ENCODE measurements around the gene AGFG1. TPM values are rescaled to one million over a fixed set of nuclear protein-coding genes. Genes with fewer than 3 reads are reported as not detected.

The AGFG1 gene
- total and polyA plus RNA-seq, 2 experiments from 2014 or later: 34.0 to 39.0 TPM

DNA sequence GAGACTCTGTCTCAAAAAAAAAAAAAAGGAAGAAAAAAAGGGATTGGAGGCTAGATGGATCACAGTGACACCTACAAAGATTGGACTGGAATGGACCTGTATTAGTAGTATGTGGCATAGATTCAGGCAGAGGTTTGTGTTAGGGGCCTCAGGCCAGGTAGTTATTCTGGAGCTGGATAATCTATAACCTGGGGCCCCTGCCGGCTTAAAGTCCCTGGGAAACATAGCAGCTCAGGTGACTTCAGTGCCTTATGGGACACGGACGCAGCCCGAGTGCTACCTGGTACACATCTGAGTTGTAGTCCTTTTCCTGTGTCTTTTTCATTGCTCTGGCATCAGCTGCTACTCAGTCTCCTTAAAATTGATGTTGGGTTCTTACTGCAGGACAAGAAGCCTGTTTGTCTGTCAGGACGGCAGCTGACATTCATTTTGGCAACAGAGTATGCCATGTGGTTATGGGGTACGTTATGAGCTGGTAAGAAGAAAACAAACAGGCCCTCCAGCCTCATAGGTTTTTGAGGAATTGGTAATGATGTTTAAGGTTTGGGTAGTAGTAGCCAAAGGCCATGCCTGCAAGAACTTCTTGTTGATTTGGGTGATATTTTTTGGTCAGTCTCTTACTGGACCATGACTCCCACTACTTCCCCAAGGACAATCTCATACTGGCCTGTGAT, 27.8 kb downstream of the AGFG1 start:
- H3K36me3 ChIP-seq: no peaks in the 10 kb centered on the region
- H3K27ac ChIP-seq: no peak overlapping the region
- TF ChIP-seq, protein P1, sequence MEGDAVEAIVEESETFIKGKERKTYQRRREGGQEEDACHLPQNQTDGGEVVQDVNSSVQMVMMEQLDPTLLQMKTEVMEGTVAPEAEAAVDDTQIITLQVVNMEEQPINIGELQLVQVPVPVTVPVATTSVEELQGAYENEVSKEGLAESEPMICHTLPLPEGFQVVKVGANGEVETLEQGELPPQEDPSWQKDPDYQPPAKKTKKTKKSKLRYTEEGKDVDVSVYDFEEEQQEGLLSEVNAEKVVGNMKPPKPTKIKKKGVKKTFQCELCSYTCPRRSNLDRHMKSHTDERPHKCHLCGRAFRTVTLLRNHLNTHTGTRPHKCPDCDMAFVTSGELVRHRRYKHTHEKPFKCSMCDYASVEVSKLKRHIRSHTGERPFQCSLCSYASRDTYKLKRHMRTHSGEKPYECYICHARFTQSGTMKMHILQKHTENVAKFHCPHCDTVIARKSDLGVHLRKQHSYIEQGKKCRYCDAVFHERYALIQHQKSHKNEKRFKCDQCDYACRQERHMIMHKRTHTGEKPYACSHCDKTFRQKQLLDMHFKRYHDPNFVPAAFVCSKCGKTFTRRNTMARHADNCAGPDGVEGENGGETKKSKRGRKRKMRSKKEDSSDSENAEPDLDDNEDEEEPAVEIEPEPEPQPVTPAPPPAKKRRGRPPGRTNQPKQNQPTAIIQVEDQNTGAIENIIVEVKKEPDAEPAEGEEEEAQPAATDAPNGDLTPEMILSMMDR (IDR thresholded peaks at IDR 0.05; ENCODE audit: low read depth, low read length): no peak
- H3K27me3 ChIP-seq: no peaks in the 10 kb centered on the region
- H3K4me3 ChIP-seq: no peak overlapping the region
- no peaks in the 10 kb centered on the region for H3K9me3 ChIP-seq (ENCODE audit: low read depth)
- peaks cover 11% of the 10 kb centered on the region for H3K4me1 ChIP-seq (ENCODE audit: low read depth)
- DNase-seq (ENCODE audit: low read depth in 1 of 2, low spot score in 1 of 2): no peak

- Histone ChIP-seq H3K27ac (no peak overlapping the region), H3K9me3 (ENCODE audit: low read depth) (no peaks in the 10 kb centered on the region), H3K4me3 (no peak overlapping the region), H3K27me3 (no peaks in the 10 kb centered on the region), H3K36me3 (no peaks in the 10 kb centered on the region), H3K4me1 (ENCODE audit: low read depth) (peaks cover 11% of the 10 kb centered on the region)
- TF ChIP-seq, protein P1 (IDR thresholded peaks at IDR 0.05; ENCODE audit: low read depth, low read length): no peak
- no peak for DNase-seq (ENCODE audit: low read depth in 1 of 2, low spot score in 1 of 2)
These were observed 28.3 kb downstream of the AGFG1 start for GRCh38 chr2:227500301-227500630.

- no peaks in the 10 kb centered on the region for H3K9me3 ChIP-seq (ENCODE audit: low read depth)
- no peak overlapping the region for H3K4me3 ChIP-seq
- TF ChIP-seq, protein P1 (IDR thresholded peaks at IDR 0.05; ENCODE audit: low read depth, low read length): no peak
- no peaks in the 10 kb centered on the region for H3K36me3 ChIP-seq
- H3K27me3 ChIP-seq: no peaks in the 10 kb centered on the region
- peak overlapping the region; percentile 23 for H3K27ac ChIP-seq
- peak in 1 of 2 donors; percentile 53 for DNase-seq (ENCODE audit: low read depth in 1 of 2, low spot score in 1 of 2)
- H3K4me1 ChIP-seq (ENCODE audit: low read depth): peaks cover 12% of the 10 kb centered on the region
These were observed 31.8 kb downstream of the AGFG1 start for GRCh38 chr2:227503433-227504406.

- Histone ChIP-seq H3K9me3 (ENCODE audit: low read depth) (no peaks in the 10 kb centered on the region), H3K27me3 (no peaks in the 10 kb centered on the region), H3K27ac (no peak overlapping the region)
These were observed 32.7 kb downstream of the AGFG1 start for GRCh38 chr2:227504700-227505099.

GRCh38 chr2:227506456-227506855, 34.5 kb downstream of the AGFG1 start:
- Histone ChIP-seq H3K27ac (peak overlapping the region; percentile 43), H3K27me3 (no peaks in the 10 kb centered on the region), H3K4me1 (ENCODE audit: low read depth) (peaks cover 20% of the 10 kb centered on the region), H3K9me3 (ENCODE audit: low read depth) (no peaks in the 10 kb centered on the region), H3K4me3 (no peak overlapping the region), H3K36me3 (no peaks in the 10 kb centered on the region)
- no peak for DNase-seq (ENCODE audit: low read depth in 1 of 2, low spot score in 1 of 2)
- TF ChIP-seq, protein P1 (IDR thresholded peaks at IDR 0.05; ENCODE audit: low read depth, low read length): no peak

More at GRCh38 chr2:227504700-227505099, 32.7 kb downstream of the AGFG1 start:
- Histone ChIP-seq H3K4me1 (ENCODE audit: low read depth) (peaks cover 6% of the 10 kb centered on the region), H3K36me3 (no peaks in the 10 kb centered on the region), H3K4me3 (no peak overlapping the region)
- TF ChIP-seq, protein P1 (IDR thresholded peaks at IDR 0.05; ENCODE audit: low read depth, low read length): no peak
- no peak for DNase-seq (ENCODE audit: low read depth in 1 of 2, low spot score in 1 of 2)
